RKO (cell line): ENCODE data around the gene CDK15.
"Not testable (repeated sequence)": the region's sequence is repeated elsewhere in the genome, so short reads cannot be mapped to it uniquely, and the experiment has no call there.

Experiments
- DNase-seq: peaks from one replicate; pipeline ENCODE4 v3.0.0-alpha.2; 2016; ENCODE audit warnings: low spot score

The CDK15 gene

DNA sequence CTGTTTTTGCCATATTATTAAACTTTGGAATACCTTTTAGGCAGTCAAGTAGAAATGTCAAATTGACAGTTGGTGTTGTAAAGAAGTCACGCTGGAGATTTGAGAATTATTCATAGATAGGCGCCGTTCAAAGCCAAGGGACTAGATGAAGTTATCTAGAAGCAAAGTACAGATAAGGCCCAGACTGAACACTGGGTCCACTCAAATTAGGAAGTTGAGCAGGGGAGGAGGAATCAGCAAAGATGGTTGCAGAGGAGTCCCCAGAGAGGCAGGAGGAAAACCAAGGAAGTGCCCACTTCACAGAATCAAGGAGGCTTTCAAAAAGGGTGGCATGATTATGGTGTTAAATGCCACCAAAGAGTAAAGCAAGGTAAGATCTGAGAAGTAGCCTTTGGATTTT lies 16.0 kb upstream of the CDK15 start:
- DNase-seq, result no peak

DNA sequence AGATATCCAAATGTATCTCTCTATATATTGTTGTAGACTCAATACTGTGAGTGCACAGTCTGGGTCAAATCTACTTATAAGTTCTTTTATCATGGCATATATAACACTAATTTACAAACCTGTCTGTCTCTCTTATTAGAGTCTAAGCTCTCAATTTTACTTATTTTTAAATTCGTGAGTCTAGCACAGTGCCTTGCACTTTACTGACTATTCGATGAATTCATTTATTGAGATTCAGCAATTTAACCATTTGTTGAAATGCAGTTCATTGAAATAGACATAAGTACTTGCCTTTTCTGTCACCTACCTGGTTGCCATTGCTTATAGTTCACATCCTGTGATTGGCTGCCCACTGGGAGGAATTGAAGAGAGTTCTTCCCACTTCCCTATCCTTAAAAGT lies 15.3 kb upstream of the CDK15 start:
- no peak for DNase-seq

DNA sequence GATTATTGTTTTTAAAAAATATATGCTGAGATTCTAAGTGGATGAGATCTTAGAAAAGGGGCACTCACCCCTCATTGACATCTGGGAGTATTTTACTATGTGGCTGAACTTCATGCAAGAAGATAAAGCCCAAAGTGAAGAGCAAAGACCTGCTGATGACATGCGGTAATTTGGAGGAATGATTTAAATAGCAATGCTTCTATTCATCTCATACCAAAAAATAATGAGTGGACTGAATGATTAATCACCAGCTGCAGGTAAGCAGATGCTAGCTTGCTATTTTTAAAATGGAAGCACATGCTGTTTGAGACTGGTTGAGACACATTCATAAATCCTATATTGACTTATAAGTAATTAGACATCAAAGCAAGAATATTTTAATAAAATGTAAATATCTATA lies 12.7 kb upstream of the CDK15 start:
- DNase-seq, result no peak

DNA sequence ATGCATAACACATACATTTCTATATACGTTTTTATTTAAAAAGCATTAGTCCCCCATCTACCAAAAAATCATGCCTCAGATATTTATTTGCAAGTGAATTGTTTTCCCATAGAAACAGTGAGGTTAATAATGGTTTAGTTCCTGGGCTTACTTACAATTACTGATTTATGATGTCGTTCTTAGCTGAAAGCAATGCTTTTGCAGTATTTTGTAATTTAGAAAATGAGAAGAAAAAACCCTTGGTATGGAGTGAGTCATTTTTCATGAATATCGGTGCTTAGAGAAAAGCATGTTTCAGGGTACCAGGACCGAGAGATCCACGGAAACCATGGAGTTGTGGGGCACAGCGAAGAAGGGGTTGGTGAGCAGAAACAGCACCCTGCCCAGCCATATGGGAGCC lies 12.0 kb upstream of the CDK15 start:
- no peak for DNase-seq

DNA sequence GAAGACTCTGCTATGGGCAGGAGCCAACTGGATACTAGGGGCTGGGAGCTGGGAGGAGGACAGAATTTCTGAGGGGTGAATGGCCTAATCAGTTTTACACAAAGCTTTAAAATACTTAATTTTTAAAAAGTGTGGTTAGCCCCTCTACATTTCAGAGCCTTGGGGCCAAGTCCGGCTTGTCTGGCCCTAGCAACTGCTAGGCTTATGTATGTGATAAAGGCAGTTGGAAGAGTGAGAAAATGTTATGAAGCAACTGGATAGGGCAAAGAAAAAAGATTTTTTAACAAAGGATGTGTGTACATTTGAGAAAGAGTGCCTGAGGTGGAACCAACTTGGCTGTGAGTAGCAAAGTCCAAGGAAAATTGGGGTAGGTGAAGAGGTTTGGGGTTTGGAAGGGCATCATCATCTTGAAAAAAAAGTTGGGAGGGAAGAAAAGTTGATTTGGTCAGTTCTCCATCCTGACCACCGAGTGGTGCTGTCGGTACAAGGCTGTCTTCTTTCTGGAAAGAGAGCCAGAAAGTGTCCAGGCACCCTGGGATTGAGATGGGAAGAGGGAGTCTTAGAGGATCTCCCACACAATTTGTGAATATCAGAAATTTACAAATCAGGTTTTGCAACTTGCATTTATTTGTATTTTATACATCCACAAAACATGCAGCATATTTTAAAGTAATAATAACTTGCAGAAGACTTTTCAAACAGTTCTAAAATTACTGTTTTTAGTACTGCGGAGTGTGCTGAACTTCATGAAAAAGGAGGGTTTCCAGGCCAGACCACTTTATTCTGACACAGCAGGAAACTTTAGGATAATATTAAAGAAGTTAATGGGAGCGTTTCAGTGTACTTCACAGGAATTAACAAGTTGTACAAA lies 10.5 kb upstream of the CDK15 start:
- DNase-seq, result peak; percentile 61

DNA sequence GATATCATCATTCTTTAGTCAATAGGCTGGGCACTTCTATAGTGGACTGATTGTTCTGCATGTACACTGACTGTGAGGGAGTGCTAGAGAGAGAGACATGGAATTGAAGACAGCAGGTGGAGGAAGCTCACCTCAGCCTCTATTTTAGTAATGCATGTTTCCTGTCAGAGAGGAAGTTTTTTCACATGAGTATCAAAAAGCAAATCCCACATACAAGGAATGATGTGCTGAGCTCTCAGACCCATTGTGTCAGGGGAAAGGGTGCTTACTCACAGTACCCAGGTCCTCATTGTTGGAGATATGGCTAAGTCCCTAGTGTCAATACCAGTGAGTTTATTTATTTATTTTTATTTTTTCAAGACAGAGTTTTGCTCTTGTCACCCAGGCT lies 9.9 kb upstream of the CDK15 start:
- DNase-seq, result no peak

DNA sequence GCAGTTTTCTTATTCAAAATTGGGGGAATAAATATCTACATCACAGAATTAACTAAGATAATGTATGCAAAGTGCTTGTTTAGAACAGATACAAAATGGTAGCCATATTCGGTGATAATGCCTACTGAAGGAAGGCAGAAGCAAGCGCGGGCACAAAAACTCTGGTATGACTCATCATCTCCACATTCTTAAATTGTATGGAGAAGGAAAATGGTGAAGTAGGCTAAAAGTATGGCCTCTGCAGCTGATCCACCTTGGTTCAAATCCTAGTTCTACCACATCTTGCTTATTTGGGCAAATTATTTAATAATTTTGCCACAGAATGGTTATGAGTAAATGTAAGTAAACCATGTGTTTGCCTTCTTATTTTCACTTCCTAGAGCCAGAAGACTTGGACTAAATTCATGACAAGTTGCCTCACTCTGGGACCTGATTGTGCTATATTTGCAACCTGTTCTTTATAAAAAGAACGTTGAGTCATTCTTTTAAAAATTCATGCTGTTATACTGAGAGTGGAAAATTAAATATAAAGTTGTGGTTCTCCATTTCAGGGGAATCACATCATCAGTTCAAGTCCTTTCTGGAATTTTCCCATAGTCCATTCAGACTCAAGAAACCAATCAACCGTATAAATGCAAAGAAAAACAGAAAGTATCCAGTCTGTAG lies 9.0 kb upstream of the CDK15 start:
- DNase-seq, result no peak

DNA sequence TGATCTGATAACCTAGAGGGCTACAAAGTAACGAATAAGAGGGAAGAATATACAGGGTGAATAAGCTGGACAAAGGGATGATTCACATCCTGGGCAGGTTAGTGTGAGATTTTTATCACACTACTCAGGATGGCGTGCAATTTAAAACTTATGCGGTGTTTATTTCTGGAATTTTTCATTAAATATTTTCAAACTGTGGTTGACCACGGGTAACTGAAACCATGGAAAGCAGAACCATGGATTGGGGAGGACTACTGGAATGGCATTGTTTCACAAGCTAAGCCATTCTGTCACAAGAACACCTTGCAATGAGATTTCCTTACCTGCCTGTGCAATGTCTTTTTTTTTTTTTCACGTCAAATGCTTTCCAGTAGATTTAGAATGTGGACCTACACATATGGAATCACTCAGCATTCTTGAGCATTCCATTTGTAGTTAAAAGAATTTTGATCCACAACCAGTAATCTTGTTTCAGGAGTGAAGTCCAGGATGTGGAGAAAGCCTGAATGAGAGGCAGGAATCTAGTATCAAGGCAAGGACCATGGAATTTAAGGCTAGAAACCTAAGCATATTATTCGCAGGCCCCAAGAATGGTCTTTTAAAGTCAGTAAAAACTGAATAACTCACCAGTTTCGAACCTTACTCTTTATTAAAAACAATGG lies 8.0 kb upstream of the CDK15 start:
- peak; percentile 53 for DNase-seq

DNA sequence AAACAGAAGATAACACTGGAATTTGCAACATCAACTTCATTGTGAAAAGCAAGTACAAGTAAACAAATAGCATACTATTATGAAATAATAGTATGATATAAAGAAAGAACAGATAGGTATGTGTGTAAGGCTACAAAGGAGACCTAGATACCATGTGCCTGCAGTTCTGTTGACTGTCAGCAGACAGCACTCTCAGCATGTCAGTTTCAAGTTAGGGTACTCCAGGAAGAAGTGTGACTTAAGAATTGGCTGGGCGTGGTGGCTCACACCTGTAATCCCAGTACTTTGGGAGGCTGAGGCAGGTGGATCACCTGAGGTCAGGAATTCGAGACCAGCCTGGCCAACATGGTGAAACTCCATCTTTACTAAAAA lies 7.4 kb upstream of the CDK15 start:
- not testable (repeated sequence) for DNase-seq

DNA sequence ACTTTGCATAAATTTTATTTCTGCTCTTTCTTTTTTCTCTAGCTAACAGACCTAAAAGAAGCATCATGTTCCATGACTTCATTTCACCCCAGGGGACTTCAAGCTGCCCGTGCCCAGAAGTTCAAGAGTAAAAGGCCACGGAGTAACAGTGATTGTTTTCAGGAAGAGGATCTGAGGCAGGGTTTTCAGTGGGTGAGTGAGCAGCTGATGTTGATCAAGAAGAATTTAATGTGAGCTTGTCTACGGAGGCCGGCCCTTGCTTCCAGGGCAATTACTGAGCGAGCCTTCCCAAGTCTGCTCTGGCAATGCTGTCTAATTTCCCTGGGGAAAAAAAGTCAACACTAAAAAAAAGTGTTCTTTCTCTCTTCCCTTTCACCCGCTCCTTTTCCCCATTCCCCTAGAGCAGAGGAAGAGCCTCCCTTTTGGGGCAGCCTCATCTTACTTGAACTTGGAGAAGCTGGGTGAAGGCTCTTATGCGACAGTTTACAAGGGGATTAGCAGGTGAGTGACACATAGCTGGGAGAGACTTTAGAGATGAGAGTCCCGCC lies 1.2 kb downstream of the CDK15 start:
- no peak for DNase-seq

DNA sequence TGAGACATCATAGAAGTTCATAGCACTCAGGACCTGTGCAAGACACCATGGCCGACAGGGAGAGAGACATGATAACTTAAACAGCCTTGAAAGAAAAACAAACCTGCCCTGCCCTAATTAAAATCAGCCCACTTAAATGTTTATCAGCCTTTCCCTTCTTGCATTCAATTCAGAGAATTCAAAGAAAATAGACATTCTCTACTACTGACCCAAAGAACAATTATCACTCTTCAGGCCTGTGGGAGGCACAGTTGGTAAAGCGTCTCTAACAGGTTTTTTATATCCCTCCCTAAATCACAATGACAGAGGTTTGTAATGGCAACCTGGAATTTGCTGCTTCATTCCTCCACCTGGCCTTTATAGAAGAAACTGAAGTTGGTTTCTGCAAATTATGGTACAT lies 1.7 kb downstream of the CDK15 start:
- no peak for DNase-seq

DNA sequence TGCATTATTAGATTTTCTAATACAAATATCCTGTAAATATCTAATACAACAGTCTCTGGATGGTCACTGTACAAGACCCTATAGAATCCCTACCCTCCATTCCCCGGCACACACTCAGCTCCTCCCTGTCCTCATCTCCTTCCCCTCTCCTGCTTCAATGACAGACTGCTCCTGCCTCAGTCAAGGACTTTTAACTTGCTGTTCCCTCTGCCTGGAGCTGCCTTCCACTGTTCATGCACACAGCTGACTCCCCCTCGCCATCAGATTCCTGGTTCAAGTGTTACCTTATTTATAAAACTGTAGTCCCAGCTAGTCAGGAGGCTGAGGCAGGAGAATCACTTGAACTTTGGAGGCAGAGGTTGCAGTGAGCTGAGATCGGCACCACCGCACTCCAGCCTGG lies 3.3 kb downstream of the CDK15 start:
- DNase-seq, result no peak

DNA sequence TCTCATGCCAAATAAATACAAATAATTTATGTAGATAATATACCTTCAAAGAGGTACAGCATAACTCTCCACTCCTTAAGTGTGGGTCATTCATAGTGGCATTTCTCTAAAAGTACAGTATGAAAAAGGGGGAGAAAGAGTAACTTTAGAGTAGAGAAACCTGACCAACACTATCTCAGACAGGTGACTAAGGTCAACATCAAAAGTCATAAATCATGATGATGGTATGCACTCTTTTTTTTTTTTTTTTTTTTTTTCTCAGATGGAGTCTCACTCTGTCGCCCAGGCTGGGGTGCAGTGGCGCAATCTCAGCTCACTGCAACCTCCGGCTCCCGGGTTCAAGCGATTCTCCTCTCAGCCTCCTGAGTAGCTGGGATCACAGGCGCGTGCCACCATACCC lies 4.3 kb downstream of the CDK15 start:
- not testable (repeated sequence) for DNase-seq

DNA sequence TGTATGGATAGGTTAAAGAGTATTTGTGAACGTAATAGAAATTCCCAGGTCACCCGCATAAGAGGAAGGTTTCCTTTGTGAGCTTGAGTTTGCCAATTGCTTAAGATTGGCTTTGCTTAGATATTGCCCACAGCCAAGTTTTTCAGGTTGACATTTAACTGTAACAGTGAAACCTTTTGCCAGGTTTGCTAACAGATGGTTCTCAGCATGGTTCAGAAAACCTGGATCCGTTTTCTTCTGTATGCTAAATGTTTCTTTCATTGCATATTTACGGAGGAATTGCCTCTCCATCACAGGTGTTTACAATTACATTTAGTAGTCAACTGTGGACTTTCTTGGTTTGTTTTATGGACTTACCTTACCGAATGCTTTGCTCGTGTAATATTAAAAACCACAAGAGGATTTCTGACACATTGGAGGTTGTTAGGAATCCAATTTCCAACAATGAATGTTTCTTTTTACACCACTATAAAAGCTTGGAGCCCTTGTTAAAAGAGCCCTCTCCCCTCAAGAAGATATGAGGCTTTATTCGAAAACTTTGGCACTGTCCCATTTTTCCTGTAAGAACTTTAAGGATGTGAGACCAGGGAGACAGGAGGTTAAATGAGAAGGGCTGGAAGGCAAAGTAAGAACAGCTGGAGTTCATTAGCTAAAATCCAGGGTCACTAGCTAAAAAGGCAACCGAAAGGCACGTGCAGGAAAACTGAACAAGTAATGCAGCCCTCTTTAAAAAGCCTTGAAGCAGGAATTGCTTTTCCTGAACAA lies 7.8 kb downstream of the CDK15 start:
- DNase-seq, result no peak

DNA sequence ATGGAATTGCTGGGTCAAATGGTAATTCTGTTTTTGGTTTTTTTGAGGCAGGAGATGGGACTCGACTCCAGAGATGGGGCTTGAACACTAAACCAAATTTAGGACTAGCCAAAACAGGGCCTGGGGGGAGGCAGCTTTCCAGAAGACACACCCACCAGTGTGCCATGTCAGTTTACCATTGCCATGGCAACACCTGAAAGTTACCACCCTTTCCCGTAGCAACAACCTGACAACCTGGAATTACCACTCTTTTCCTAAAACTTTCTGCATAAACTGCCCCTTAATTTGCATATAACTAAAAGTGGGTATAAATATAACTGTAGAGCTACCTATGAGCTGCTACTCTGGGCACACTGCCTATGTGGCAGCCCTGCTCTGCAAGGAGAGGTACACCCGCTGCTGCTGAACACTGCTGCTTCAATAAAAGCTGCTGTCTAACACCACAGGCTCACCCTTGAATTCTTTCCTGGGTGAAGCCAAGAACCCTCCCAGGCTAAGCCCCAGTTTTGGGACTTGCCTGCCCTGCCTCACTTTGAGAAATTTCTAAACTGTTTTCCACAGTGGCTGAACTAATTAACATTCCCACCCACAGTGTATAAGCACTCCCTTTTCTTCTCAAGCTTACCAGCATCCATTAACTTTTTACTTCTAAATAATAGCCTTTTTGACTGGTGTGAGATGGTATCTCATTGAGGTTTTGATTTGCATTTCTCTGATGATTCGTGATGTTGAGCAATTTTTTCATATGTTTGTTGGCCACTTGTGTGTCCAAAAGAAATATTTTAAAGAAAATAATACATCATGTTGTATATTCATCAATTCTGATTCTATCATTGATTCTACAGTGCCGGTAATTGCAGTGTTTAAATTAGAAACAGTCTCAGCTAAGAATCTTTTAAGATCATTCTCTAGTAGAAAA lies 10.6 kb downstream of the CDK15 start:
- no peak for DNase-seq

DNA sequence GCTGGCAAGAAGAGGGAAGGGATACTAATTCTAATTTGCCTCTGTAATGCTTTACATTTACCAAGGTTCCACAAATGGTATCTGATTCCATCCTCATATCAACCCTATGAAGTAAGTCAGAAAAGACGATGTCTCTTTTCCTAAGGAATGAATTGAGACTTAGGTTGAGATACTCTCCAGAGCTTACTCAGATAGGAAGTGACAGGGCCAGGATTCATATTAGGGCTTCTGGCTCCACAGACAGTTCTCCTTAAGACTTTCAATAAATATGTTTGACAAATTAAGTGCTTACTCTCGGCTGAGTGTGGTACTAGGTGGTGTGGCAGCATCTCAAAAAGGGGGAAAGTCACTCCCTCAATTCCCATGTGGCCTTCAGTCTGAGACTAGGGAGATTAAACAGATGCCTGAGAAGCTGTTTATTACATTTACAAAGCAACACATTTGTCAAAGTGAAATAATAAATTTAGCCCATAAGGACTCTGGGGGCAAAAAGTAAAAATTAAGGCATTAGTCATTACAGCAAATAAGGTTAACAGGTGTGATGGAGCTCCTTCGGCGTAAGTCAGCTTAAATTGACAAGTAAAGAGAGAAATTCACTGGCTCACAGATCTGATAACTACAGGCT lies 14.2 kb downstream of the CDK15 start:
- DNase-seq, result no peak

DNA sequence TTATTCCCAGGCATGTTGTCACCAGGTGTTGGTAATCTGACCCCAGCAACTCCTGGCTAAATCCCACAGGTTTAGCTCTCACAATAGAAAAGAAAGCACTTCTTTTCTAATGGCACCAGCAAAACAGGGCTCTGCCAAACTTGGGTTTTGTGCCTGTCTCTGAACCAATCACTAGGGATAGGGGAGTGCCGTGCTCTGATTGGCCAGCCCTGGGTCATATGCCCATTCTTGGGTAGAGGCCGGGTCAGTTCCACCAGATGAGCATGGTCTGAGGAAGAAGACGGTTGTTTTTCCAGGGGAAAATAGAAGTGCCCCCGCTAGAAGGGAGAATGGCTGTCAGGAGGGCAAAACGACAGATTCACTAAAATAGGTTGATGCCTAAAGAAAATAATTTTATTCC lies 14.7 kb downstream of the CDK15 start:
- no peak for DNase-seq

DNA sequence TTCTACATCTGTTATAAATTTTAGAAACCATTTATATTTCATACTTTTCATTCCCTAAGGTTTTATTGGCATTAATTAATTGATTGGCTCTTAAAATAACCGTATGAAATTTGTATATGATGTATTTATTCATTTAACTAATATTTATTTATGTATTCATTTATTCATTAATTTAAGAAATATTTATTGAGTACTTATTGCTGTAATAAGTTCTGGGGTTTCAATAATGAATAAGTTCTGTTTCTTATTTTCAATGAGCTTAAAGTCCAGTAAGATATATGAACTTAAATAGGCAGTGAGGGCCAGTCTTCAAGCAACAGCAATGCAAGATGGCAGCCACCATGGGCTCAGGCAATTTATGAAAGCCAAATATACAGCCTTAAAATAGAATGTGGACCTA lies 17.9 kb downstream of the CDK15 start:
- DNase-seq, result no peak

DNA sequence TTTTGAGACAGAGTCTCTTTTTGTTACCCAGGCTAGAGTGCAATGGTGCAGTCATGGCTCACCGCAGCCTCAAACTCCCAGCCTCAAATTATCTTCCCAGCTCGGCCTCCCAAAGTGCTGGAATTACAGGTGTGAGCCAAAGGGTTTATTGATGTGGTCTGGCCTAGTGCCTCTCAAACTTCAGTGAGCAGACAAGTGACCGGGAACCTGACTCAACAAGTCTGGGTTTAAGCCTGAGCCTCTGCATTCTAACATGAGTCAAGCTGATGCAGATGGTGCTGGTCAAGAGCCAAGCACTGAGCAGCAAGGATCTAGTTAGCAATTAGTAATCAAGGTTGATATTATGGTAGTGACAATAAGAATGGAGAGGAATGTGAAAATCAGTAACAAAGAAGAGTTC lies 21.3 kb downstream of the CDK15 start:
- DNase-seq, result peak; percentile 43

DNA sequence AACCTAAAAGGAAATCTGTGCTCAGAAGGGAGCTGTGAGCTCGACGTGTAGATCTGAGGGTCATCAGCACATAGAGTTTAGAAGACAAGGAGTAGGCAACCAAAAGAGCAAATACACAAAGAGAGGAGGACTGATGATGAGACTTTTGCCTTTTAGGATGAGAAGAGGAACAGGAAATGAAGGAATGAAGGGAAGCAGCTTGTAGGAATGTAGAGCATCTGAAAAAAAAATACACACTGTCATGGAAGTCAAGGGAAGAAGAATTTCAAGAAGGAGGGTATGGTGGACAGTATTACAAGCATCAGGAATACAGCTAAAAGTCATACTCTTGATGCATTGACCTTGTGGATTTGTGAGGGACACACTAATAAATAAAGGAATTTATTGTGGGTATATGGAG lies 21.9 kb downstream of the CDK15 start:
- DNase-seq, result no peak

DNA sequence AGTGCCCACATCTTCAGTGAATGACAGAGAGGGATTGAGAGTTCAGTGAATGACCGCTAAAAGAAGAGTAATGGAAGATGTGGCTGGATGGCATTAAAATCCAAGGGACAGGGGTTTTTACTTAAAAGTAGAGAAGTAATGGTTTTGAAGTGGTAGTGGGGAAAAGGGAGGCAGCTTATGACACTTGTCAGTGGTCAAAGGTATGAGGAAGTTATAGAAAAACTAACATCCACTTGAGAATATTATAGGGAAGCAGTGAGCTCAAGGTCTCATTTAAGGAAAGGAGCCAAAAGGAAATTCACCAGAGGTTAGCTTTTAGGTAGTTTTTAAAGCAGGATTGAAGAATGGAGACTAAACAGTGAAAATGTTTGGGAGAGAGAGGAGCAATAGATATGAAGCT lies 24.3 kb downstream of the CDK15 start:
- no peak for DNase-seq
